ENCODE data around the gene TMEM119. TPM values are rescaled to one million over a fixed set of nuclear protein-coding genes. Genes with fewer than 3 reads are reported as not detected.

The TMEM119 gene
- total RNA-seq: 1 to 10 TPM; 3.6 to 8.0 TPM
- long read RNA-seq, partial matches to known transcripts: 0 of 8 reads
- long read RNA-seq, other reads (novel, unspliced or antisense): 7 of 8 reads

GRCh38 chr12:108597559-108598471 is at the start of gene TMEM119:
Gene TMEM119 (minus strand): TSS chr12:108598084. CDS start chr12:108592383, 5,701 bp downstream.
- intact Hi-C loops (cut with DNase I, micrococcal nuclease): no loop called here
- DNase-seq (no peak), ATAC-seq (peak; percentile 12)

GRCh38 chr12:108646600-108647579 is 49.0 kb upstream of the TMEM119 start:
- DNase-seq: no peak
- no peak for ATAC-seq
- intact Hi-C loops (cut with DNase I, micrococcal nuclease): no loop called here

GRCh38 chr12:108645686-108646599 is 48.1 kb upstream of the TMEM119 start:
- ATAC-seq (no peak), DNase-seq (no peak)
- intact Hi-C loops (cut with DNase I, micrococcal nuclease): no loop called here

- DNase-seq: no peak
- no peak for ATAC-seq
- intact Hi-C loops (cut with DNase I, micrococcal nuclease): no loop called here
Observed at GRCh38 chr12:108644811-108645120, 46.9 kb upstream of the TMEM119 start.

- ATAC-seq: no peak
- intact Hi-C loops (cut with DNase I, micrococcal nuclease): no loop called here
- no peak for DNase-seq
Observed at GRCh38 chr12:108643941-108644810, 46.3 kb upstream of the TMEM119 start.

GRCh38 chr12:108642899-108643654 is 45.2 kb upstream of the TMEM119 start:
- ATAC-seq: no peak
- no peak for DNase-seq
- intact Hi-C loops (cut with DNase I, micrococcal nuclease): no loop called here

- intact Hi-C loops (cut with DNase I, micrococcal nuclease): no loop called here
- ATAC-seq (peak; percentile 27), DNase-seq (no peak)
Observed at GRCh38 chr12:108642269-108642870, 44.5 kb upstream of the TMEM119 start.

GRCh38 chr12:108641446-108642268 is 43.8 kb upstream of the TMEM119 start:
- intact Hi-C loops (cut with DNase I, micrococcal nuclease): no loop called here
- no peak for DNase-seq
- ATAC-seq: peak; percentile 9

- DNase-seq (peak in 1 of 2 donors; percentile 66), ATAC-seq (peak; percentile 52)
Observed at GRCh38 chr12:108640802-108641445, 43.0 kb upstream of the TMEM119 start.

GRCh38 chr12:108638997-108639822 is 41.3 kb upstream of the TMEM119 start:
- ATAC-seq (no peak), DNase-seq (no peak)
- intact Hi-C loops (cut with DNase I, micrococcal nuclease): no loop called here

More at GRCh38 chr12:108640802-108641445, 43.0 kb upstream of the TMEM119 start:
- intact Hi-C loops (cut with DNase I, micrococcal nuclease): no loop called here

GRCh38 chr12:108638141-108638827 is 40.4 kb upstream of the TMEM119 start:
- no peak for ATAC-seq
- intact Hi-C loops (cut with DNase I, micrococcal nuclease): no loop called here
- DNase-seq: no peak

- intact Hi-C loops (cut with DNase I, micrococcal nuclease): no loop called here
- no peak for ATAC-seq
- DNase-seq: no peak
Observed at GRCh38 chr12:108637222-108637971, 39.5 kb upstream of the TMEM119 start.

Measured in left colon (tissue), 2 donors.